ENCODE measurements around the gene C9orf85.
A peak's percentile ranks its signal among the peaks of the same experiment; 100 is the strongest.

The C9orf85 gene

DNA sequence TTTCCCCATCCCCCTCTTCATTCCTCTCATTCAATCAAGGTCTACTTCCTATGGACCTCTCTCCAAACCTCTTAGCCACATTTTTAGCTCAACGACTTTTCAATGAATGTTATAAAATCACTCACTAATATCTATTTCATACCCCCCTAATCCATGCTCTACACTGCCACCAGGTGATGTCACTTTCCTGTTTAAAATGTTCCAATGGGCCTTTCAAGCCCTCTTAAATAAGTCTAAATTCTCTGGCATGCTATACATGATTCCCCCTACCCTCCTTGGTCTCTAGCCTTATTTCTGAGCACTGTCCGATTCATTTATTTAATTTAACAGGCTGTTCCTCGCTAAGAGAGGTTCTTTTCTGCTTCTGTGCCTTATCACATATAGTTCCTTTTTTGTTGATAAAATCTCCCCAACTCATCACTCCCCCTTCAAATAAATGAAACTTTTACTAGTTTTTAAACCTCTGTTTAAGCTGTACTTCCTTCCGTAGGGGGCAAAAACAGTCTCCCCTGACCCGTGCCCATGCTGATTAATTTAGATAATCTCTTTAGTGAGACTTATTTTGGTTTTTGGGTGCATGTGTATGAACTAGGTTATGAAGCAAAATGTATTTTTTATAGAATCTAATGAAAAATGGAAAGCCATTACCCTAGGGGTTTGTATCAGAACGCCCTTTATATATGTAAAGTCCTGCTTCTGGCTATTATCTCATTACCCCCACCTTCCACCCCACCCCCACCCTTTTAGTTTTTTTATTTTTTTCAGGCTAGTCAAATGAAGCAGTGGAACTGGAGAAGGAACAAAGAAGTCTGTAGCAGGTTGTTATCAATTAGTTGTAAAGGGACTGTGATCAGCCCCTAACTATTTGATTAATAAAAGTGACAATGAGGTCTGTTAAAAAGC is 9.5 kb upstream of the C9orf85 start:
- Histone ChIP-seq H3K27ac (ENCODE audit: insufficient read depth, low read length, poor library complexity, severe bottlenecking) (no peak overlapping the region), H3K4me1 (ENCODE audit: control insufficient read depth, insufficient read depth, low read length, poor library complexity, severe bottlenecking) (peaks cover 13% of the 10 kb centered on the region), H3K4me3 (ENCODE audit: insufficient read depth, low read depth, low read length, poor library complexity, severe bottlenecking) (no peak overlapping the region), H3K9me3 (ENCODE audit: control insufficient read depth, low read length) (no peaks in the 10 kb centered on the region), H3K36me3 (ENCODE audit: control insufficient read depth, insufficient read depth, low read length) (no peaks in the 10 kb centered on the region), H3K27me3 (replicated peaks; ENCODE audit: control insufficient read depth, insufficient read depth, low read length, poor library complexity, severe bottlenecking) (no peaks in the 10 kb centered on the region)
- no peak for DNase-seq

DNA sequence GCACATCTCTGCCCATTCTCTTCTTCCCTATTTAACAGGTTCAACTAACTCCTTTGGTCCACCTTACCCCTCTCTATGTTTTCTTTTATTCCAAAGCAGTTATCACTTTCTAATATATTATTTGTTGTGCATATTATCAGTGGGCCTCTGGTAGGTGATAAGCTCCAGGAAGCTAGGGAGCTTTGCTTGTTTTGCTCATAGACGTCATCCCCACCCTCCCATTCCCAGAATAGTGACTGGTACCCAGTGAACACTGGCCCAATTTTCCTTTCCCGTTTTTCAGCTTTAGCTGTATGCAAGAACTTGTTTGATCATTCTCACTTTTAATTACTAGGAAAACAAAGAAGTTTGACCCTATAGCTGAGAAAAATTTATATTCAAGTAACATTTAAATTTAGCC is 7.4 kb upstream of the C9orf85 start:
- Histone ChIP-seq H3K4me1 (ENCODE audit: control insufficient read depth, insufficient read depth, low read length, poor library complexity, severe bottlenecking) (peaks cover 3% of the 10 kb centered on the region), H3K27me3 (replicated peaks; ENCODE audit: control insufficient read depth, insufficient read depth, low read length, poor library complexity, severe bottlenecking) (no peaks in the 10 kb centered on the region), H3K27ac (ENCODE audit: insufficient read depth, low read length, poor library complexity, severe bottlenecking) (no peak overlapping the region)

DNA sequence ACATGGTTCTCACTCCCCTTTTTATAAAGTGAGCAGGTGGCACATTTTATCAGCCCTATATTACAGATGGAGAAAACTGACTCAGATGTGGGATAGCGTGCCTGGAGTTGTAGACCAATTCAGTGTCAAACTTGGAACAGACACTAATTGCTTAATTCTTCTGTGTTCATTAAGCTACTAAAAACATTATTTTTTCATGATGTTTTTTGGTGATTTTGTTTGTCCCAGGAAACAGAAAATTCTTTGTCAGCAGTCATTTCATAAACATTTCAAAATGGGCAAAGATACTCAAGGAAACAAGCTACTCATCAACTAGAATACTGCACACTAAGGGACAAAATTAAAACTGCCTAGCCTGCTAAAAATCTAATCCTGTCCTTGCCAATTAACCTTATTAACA is 2.6 kb upstream of the C9orf85 start:
- H3K27ac ChIP-seq (ENCODE audit: insufficient read depth, low read length, poor library complexity, severe bottlenecking), result no peak overlapping the region
- no peaks in the 10 kb centered on the region for H3K9me3 ChIP-seq (ENCODE audit: control insufficient read depth, low read length)
- no peaks in the 10 kb centered on the region for H3K27me3 ChIP-seq (replicated peaks; ENCODE audit: control insufficient read depth, insufficient read depth, low read length, poor library complexity, severe bottlenecking)
- H3K36me3 ChIP-seq (ENCODE audit: control insufficient read depth, insufficient read depth, low read length), result no peaks in the 10 kb centered on the region
- peaks cover 5% of the 10 kb centered on the region for H3K4me1 ChIP-seq (ENCODE audit: control insufficient read depth, insufficient read depth, low read length, poor library complexity, severe bottlenecking)
- no peak for DNase-seq
- no peak overlapping the region for H3K4me3 ChIP-seq (ENCODE audit: insufficient read depth, low read depth, low read length, poor library complexity, severe bottlenecking)

More for the DNA sequence above, 7.4 kb upstream of the C9orf85 start:
- no peak for DNase-seq
- H3K9me3 ChIP-seq (ENCODE audit: control insufficient read depth, low read length), result no peaks in the 10 kb centered on the region
- H3K36me3 ChIP-seq (ENCODE audit: control insufficient read depth, insufficient read depth, low read length), result no peaks in the 10 kb centered on the region
- no peak overlapping the region for H3K4me3 ChIP-seq (ENCODE audit: insufficient read depth, low read depth, low read length, poor library complexity, severe bottlenecking)

DNA sequence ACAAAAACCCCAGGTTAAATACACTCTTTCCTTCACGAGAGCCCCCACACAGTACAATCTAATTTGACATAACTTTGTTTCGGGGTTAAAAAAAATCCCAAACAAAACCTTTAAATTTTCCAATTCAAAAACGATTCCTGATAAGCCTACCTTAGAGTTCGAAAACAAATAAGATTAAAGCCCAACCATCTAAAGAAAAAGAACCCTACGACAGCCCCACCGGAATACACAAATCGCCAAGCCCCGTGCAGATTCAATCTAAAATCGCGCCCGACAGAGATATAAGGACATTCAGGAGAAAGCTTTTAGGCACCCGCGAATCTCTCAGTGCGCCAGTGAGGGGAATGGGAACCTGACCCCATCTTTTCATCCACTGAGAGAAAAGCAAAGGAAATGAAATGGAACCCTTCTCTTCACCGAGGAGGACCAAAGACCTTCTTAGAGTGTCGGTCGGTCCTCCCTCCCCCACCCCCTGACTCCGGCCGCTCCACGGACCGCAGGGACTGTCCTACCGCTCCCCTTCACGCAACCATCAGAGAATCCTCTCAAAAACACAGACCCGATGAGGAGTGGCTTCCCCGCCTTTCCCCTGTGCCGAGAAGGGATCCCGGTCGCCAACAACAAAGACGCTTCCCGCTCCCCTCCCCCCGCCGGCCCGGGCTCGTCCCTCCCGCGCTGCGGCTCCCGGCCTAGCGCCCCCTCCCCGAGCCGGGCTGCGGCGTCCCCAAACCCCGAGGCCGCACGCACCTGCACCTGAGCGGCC is 1.4 kb upstream of the C9orf85 start:
- Histone ChIP-seq H3K4me3 (ENCODE audit: insufficient read depth, low read depth, low read length, poor library complexity, severe bottlenecking) (peak overlapping the region; percentile 89), H3K27ac (ENCODE audit: insufficient read depth, low read length, poor library complexity, severe bottlenecking) (peak overlapping the region; percentile 74), H3K9me3 (ENCODE audit: control insufficient read depth, low read length) (no peaks in the 10 kb centered on the region), H3K27me3 (replicated peaks; ENCODE audit: control insufficient read depth, insufficient read depth, low read length, poor library complexity, severe bottlenecking) (no peaks in the 10 kb centered on the region), H3K4me1 (ENCODE audit: control insufficient read depth, insufficient read depth, low read length, poor library complexity, severe bottlenecking) (peaks cover 5% of the 10 kb centered on the region), H3K36me3 (ENCODE audit: control insufficient read depth, insufficient read depth, low read length) (no peaks in the 10 kb centered on the region)
- peak in 1 of 3 donors; percentile 14 for DNase-seq

DNA sequence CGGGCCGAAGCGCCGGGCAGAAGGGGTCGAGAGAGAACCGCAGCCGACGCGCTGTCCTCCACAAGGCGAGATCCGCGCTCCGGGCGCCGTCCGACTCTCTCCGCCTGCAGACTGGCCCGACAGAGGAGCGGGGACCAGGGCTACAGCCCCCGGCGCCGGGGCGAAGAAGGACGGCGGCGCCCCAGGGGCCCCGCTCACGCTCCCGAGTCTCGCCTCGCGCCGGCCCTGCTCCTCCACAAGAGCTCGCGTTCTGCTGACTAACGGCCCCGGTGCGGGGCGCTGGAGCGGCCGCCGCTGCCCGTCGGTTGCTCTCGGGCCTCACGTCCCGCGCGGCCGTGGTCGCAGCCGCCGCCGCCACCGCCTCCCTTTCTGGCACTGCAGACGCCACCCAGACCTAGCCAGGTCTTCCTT is 784 bp upstream of the C9orf85 start:
- Histone ChIP-seq H3K27me3 (replicated peaks; ENCODE audit: control insufficient read depth, insufficient read depth, low read length, poor library complexity, severe bottlenecking) (no peaks in the 10 kb centered on the region), H3K27ac (ENCODE audit: insufficient read depth, low read length, poor library complexity, severe bottlenecking) (peak overlapping the region; percentile 74), H3K36me3 (ENCODE audit: control insufficient read depth, insufficient read depth, low read length) (no peaks in the 10 kb centered on the region), H3K4me1 (ENCODE audit: control insufficient read depth, insufficient read depth, low read length, poor library complexity, severe bottlenecking) (peaks cover 5% of the 10 kb centered on the region), H3K4me3 (ENCODE audit: insufficient read depth, low read depth, low read length, poor library complexity, severe bottlenecking) (peak overlapping the region; percentile 89), H3K9me3 (ENCODE audit: control insufficient read depth, low read length) (no peaks in the 10 kb centered on the region)
- DNase-seq, result no peak

DNA sequence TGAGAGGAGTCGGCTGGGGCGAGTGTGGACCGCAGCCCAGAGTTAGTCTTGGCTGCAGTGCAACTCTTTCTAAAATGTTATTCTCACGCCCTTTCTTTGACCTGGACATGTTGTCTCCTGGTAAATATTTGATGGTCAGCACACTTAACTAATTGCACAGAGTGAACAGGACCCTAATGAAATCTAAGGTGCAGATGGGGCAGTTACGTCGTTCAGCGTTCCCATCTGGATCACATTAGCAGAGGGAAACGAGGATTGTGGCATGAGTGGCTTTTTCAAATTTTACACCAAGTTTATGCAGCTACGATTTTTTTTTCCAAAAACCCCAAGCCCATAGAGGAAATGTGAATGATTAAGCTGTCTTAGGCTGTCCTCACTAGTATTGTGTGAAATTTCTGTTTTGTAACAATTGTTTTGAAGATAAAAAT is 483 bp downstream of the C9orf85 start:
- H3K9me3 ChIP-seq (ENCODE audit: control insufficient read depth, low read length), result no peaks in the 10 kb centered on the region
- peak overlapping the region; percentile 74 for H3K27ac ChIP-seq (ENCODE audit: insufficient read depth, low read length, poor library complexity, severe bottlenecking)
- peaks cover 5% of the 10 kb centered on the region for H3K4me1 ChIP-seq (ENCODE audit: control insufficient read depth, insufficient read depth, low read length, poor library complexity, severe bottlenecking)
- H3K4me3 ChIP-seq (ENCODE audit: insufficient read depth, low read depth, low read length, poor library complexity, severe bottlenecking), result peak overlapping the region; percentile 89
- DNase-seq, result no peak
- no peaks in the 10 kb centered on the region for H3K27me3 ChIP-seq (replicated peaks; ENCODE audit: control insufficient read depth, insufficient read depth, low read length, poor library complexity, severe bottlenecking)
- no peaks in the 10 kb centered on the region for H3K36me3 ChIP-seq (ENCODE audit: control insufficient read depth, insufficient read depth, low read length)

DNA sequence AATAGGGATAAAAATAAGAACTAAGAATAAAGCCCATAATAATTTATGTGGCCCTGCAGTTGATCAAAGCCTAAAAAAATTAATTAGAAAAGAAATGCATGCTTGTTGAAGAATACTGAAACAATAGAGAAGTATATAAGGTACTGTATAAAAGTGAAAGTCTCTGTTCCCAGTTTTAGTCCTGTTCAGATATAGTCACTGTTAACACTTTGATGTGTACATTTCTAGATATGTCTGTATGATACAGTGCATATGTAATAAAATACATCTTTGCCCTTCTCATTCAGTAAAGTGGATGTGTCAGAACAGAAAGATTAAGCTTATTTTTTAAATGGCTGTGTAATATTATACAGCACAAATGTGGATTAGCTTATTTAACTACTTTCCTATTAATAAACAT is 4.1 kb downstream of the C9orf85 start:
- Histone ChIP-seq H3K27ac (ENCODE audit: insufficient read depth, low read length, poor library complexity, severe bottlenecking) (no peak overlapping the region), H3K9me3 (ENCODE audit: control insufficient read depth, low read length) (no peaks in the 10 kb centered on the region), H3K4me3 (ENCODE audit: insufficient read depth, low read depth, low read length, poor library complexity, severe bottlenecking) (no peak overlapping the region), H3K27me3 (replicated peaks; ENCODE audit: control insufficient read depth, insufficient read depth, low read length, poor library complexity, severe bottlenecking) (no peaks in the 10 kb centered on the region), H3K36me3 (ENCODE audit: control insufficient read depth, insufficient read depth, low read length) (no peaks in the 10 kb centered on the region), H3K4me1 (ENCODE audit: control insufficient read depth, insufficient read depth, low read length, poor library complexity, severe bottlenecking) (no peaks in the 10 kb centered on the region)
- no peak for DNase-seq

DNA sequence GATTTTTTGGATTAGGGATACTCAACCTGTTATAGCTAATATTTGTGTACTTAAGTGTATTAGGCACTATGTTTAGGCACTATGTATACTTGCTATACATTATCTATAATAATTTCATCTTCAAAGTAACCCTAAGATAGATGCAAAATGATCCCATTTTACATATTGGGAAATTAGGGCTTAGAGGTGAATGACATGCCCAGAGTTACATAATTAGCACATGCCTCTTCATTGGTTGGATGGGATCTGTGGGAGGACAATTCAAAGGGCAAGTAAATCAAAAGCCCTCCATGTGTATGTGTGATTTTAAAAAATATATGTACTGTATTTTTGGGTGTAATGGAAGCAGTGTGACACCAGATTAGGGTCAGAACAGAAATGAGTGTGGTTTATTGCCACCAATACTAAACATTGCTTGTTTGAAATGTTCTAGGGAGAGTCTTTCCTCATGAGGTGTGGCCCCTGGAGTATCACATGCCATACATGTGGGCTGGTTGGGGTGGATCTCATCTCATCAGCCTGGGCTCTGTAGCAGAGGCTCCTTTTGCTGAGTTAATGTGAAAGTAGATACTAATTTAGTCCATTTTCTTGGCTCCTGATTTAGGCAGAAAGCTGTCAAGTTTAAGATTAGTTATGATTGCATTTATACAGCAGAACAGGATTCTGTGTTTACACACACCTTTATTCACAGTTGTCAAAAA is 5.5 kb downstream of the C9orf85 start:
- Histone ChIP-seq H3K36me3 (ENCODE audit: control insufficient read depth, insufficient read depth, low read length) (no peaks in the 10 kb centered on the region), H3K27me3 (replicated peaks; ENCODE audit: control insufficient read depth, insufficient read depth, low read length, poor library complexity, severe bottlenecking) (no peaks in the 10 kb centered on the region), H3K27ac (ENCODE audit: insufficient read depth, low read length, poor library complexity, severe bottlenecking) (no peak overlapping the region), H3K9me3 (ENCODE audit: control insufficient read depth, low read length) (no peaks in the 10 kb centered on the region), H3K4me1 (ENCODE audit: control insufficient read depth, insufficient read depth, low read length, poor library complexity, severe bottlenecking) (no peaks in the 10 kb centered on the region), H3K4me3 (ENCODE audit: insufficient read depth, low read depth, low read length, poor library complexity, severe bottlenecking) (no peak overlapping the region)
- no peak for DNase-seq

DNA sequence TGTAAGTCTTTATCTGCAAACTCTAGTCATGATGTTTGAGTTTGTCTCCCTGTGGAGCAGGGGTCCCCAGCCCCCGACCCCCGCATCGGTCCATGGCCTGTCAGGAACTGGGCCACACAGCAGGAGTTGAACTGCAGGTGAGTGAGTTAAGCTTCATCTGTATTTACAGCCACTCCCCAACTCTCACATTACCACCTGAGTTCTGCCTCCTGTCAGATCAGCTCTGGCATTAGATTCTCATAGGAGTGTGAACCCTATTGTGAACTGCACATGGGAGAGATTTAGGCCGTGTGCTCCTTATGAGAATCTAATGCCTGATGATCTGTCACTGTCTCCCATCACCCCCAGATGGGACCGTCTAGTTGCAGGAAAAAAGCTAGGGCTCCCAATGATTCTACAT is 7.0 kb downstream of the C9orf85 start:
- Histone ChIP-seq H3K27ac (ENCODE audit: insufficient read depth, low read length, poor library complexity, severe bottlenecking) (no peak overlapping the region), H3K27me3 (replicated peaks; ENCODE audit: control insufficient read depth, insufficient read depth, low read length, poor library complexity, severe bottlenecking) (no peaks in the 10 kb centered on the region), H3K36me3 (ENCODE audit: control insufficient read depth, insufficient read depth, low read length) (peaks cover 5% of the 10 kb centered on the region), H3K4me1 (ENCODE audit: control insufficient read depth, insufficient read depth, low read length, poor library complexity, severe bottlenecking) (no peaks in the 10 kb centered on the region), H3K9me3 (ENCODE audit: control insufficient read depth, low read length) (no peaks in the 10 kb centered on the region), H3K4me3 (ENCODE audit: insufficient read depth, low read depth, low read length, poor library complexity, severe bottlenecking) (no peak overlapping the region)
- DNase-seq, result no peak

Measured in effector memory CD4-positive, alpha-beta T cell (primary cell).